Psoas muscle (tissue), 8 donors: ENCODE measurements around the gene AGPS. TPM values are rescaled to one million over a fixed set of nuclear protein-coding genes. Genes with fewer than 3 reads are reported as not detected.

Source experiments
- ATAC-seq, 4 donors: fragments of 200-7000 bp; cut with Tn5 transposase; one replicate each; pipeline ENCODE4 v1.9.1; 2020; ENCODE audit warnings: moderate library complexity in 3 of 4, mild to moderate bottlenecking in 2 of 4
- DNase-seq, 2 donors: peaks; one replicate each; pipeline ENCODE4 v3.0.0-alpha.2; 2020
- H3K27ac ChIP-seq: fragments of 200-600 bp; one replicate; pipeline ENCODE4 v1.8.0; 2022
- H3K27me3 ChIP-seq, 3 donors: fragments of 200-600 bp in 1 of 3; one replicate each; pipeline versions ENCODE4 v1.6.1 to v1.8.0; 2013 to 2022; ENCODE audit warnings: low read length in 2 of 3, mild to moderate bottlenecking in 2 of 3, moderate library complexity in 1 of 3; ENCODE audit not compliant: insufficient read depth in 3 of 3
- H3K36me3 ChIP-seq, 2 donors: fragments of 200-600 bp in 1 of 2; one replicate each; pipeline versions ENCODE4 v1.6.1 to v1.8.0; 2013 to 2022; ENCODE audit warnings: low read depth in 1 of 2, mild to moderate bottlenecking in 1 of 2, moderate library complexity in 1 of 2; ENCODE audit not compliant: insufficient read depth in 1 of 2
- H3K4me1 ChIP-seq: fragments of 200-600 bp; one replicate; pipeline ENCODE4 v1.8.0; 2022
- H3K4me3 ChIP-seq: fragments of 200-600 bp; one replicate; pipeline ENCODE4 v1.8.0; 2022; ENCODE audit warnings: mild to moderate bottlenecking
- H3K9me3 ChIP-seq: fragments of 200-600 bp; one replicate; pipeline ENCODE4 v1.8.0; 2022
- WGBS, 3 donors: extraction: QIAGEN DNeasy Blood & Tissue Kit; methylation state at CpG; one replicate each; pipeline versions ENCODE4 v1.1.6 to v1.1.7; 2013; 5-methylcytosine and 5-hydroxymethylcytosine counted together
- intact Hi-C, 2 donors: fragments of 100-400 bp; cut with DNase I; formaldehyde crosslinking; loops; one replicate each; pipeline versions ENCODE4 v1.11.0 to v1.14.2; 2022
- polyA plus RNA-seq, 3 donors: library from polyadenylated mRNA; stranded (reverse); fragments of 200-250 nt; gene quantifications; one replicate each; pipeline ENCODE4 v1.2.3, GENCODE V29; 2013
- total RNA-seq, 4 donors: library from RNA; stranded (reverse); fragmentation: NEBNext Ultra II Directional in 2 of 4; extraction: Animal tissue kit (Norgen Biotek cat#: 25700) in 2 of 4; gene quantifications; one replicate each; pipeline versions ENCODE4 v1.2.1 to v1.2.4, GENCODE V29; 2021 to 2023
- TF ChIP-seq, protein P1 (sequence below): fragments of 200-600 bp; IDR thresholded peaks from one replicate; pipeline ENCODE4 v1.8.0; 2022; ENCODE audit warnings: antibody characterized with exemption
- donor health status: healthy with polysubstance abuse.
- donor health status: DM: no; HTN: no; CAD: no; lungs with moderate emphysema.
- donor health status: Bipolar disorder and iron deficiency.
- donor health status: healthy.
- donor health status: DM: yes; HTN: yes; CAD: no.
- donor health status: DM: no; HTN: no; CAD: no.
- donor health status: DM: no; HTN: no; CAD: no.
- donor health status: DM: yes; HTN: yes; CAD: no.

The AGPS gene
- total and polyA plus RNA-seq, 7 donors = 7.8 to 32.2 (median 26.6) TPM

DNA sequence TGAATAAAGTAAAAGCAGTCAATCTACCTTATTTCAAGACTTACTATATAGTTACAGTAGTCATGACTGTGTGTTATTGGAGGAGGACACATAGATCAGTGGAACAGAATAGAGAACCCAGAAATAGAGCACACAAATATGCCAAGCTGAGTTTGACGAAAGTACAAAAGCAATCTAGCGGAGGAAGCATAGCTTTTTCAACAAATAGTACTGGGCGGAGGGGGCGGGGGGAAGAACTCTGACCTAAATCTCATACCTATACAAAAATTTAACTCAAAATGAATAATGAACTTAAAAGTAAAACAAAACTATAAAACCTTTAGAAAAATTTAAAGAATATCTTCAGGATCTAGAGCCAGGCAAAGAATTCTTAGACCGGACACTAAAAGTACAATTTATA lies 139.1 kb downstream of the AGPS start:
- no peak overlapping the region for H3K27ac ChIP-seq
- ATAC-seq (no peak), DNase-seq (no peak)
- peaks cover 0 to 2% of the 10 kb centered on the region in 2 donors for H3K36me3 ChIP-seq
- H3K4me1 ChIP-seq = no peaks in the 10 kb centered on the region
- H3K9me3 ChIP-seq = no peaks in the 10 kb centered on the region
- intact Hi-C loops = no loop called here
- TF ChIP-seq, protein P1, sequence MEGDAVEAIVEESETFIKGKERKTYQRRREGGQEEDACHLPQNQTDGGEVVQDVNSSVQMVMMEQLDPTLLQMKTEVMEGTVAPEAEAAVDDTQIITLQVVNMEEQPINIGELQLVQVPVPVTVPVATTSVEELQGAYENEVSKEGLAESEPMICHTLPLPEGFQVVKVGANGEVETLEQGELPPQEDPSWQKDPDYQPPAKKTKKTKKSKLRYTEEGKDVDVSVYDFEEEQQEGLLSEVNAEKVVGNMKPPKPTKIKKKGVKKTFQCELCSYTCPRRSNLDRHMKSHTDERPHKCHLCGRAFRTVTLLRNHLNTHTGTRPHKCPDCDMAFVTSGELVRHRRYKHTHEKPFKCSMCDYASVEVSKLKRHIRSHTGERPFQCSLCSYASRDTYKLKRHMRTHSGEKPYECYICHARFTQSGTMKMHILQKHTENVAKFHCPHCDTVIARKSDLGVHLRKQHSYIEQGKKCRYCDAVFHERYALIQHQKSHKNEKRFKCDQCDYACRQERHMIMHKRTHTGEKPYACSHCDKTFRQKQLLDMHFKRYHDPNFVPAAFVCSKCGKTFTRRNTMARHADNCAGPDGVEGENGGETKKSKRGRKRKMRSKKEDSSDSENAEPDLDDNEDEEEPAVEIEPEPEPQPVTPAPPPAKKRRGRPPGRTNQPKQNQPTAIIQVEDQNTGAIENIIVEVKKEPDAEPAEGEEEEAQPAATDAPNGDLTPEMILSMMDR = no peak
- H3K27me3 ChIP-seq = no peaks in the 10 kb centered on the region
- WGBS, 3 donors = 93 to 98% (median 96%) methylated on average over 5 of the region's 5 CpGs
- H3K4me3 ChIP-seq = no peak overlapping the region

DNA sequence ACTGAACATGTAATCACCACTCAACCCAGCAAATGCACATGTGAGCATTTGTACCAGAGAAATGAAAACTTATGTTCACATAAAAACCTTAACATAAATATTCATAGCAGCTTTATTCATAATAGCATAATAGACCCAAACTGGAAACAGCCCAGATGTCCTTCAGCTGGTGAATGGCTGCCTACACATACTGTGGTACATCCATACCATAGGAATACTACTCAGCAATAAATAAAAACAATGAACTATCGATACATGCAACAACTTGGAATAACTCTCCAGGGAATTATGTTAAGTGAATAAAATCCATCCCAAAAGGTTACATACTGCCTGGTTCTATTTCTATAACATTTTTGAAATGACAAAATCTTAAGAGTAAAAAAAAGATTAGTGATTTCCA lies 140.0 kb downstream of the AGPS start:
- no peaks in the 10 kb centered on the region for H3K4me1 ChIP-seq
- WGBS, 3 donors = 92 to 100% (median 93%) methylated on average over 1 of the region's 1 CpG
- no peak overlapping the region for H3K27ac ChIP-seq
- H3K4me3 ChIP-seq = no peak overlapping the region
- intact Hi-C loops = no loop called here
- no peak for DNase-seq
- TF ChIP-seq, protein P1 = no peak
- no peaks in the 10 kb centered on the region for H3K36me3 ChIP-seq
- no peaks in the 10 kb centered on the region for H3K9me3 ChIP-seq
- ATAC-seq = no peak
- no peaks in the 10 kb centered on the region for H3K27me3 ChIP-seq

DNA sequence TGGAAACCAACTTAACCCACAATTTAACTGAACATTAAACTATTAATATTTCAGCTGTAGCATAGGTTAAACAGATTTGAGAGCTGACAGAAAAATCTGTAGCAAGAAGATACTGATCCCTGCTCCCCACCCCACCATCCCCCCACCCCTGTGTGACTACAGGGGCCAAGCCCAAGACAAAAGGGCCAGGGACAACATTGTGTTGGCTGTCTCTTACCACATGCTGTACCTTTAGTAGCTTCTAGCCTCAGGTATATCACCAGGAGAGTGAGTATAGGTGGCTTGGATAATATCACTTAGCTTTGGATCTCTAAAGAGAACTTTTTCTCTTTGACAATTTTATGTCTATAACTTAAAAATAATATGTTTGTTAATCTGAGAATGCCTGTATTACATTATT lies 140.7 kb downstream of the AGPS start:
- H3K9me3 ChIP-seq = no peaks in the 10 kb centered on the region
- H3K4me3 ChIP-seq = no peak overlapping the region
- ATAC-seq (no peak), DNase-seq (no peak)
- intact Hi-C loops = no loop called here
- H3K4me1 ChIP-seq = no peaks in the 10 kb centered on the region
- TF ChIP-seq, protein P1 = no peak
- H3K27ac ChIP-seq = no peak overlapping the region
- H3K36me3 ChIP-seq = peaks cover 0 to under 1% of the 10 kb centered on the region in 2 donors
- H3K27me3 ChIP-seq = no peaks in the 10 kb centered on the region

DNA sequence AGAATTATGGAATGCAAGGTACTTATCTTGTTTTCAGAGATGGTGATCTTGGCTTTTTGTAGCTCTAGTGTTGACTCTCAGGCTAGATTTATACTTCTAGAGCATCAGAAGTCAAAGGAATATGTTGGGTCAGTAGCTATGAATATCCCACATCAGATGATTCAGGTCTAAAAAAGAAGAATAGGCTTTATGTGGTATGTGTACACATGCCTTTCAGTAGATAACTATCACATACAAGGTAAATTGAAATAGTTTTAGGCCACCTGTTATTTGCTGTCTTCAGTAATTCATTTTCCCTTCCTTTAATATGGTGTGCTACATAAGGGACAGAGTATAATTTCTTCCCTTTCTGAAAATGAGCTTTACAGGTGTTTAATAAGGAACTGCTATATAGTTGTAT lies 142.4 kb downstream of the AGPS start:
- Histone ChIP-seq H3K9me3 (no peaks in the 10 kb centered on the region), H3K36me3 (peaks cover 0 to 7% of the 10 kb centered on the region in 2 donors), H3K4me1 (no peaks in the 10 kb centered on the region), H3K27ac (no peak overlapping the region), H3K4me3 (no peak overlapping the region), H3K27me3 (no peaks in the 10 kb centered on the region)
- DNase-seq (no peak), ATAC-seq (no peak)
- TF ChIP-seq, protein P1 = no peak
- intact Hi-C loops = no loop called here

DNA sequence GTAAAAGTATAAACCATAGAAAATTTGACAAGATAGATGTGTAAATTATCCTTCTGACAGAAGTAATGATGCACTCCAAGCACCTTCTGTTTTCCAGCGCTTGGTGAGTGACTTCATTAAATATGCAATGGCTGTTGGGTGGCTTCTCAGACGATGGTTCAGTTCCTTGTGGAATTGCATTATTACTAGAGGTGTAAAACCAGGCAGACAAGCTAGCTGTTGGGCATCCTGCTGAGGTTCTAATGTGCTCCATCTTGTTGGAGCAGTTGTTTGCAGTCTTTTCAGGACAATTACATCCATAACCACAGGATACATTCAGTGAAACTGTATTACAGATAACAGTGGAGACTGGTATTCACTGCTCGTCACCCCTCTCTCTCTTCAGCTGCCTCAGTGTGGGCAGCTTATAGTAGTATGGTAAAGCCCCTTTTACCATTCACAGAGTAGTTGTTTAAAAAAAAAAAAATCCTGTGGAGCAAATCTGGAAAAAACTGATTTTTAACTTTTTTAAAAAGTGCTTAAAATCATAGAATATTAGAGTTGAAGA lies 143.5 kb downstream of the AGPS start:
- DNase-seq (no peak), ATAC-seq (no peak)
- Histone ChIP-seq H3K4me1 (no peaks in the 10 kb centered on the region), H3K36me3 (peaks cover 0 to 7% of the 10 kb centered on the region in 2 donors), H3K4me3 (no peak overlapping the region), H3K27me3 (no peaks in the 10 kb centered on the region), H3K9me3 (no peaks in the 10 kb centered on the region), H3K27ac (no peak overlapping the region)
- TF ChIP-seq, protein P1 = no peak
- intact Hi-C loops = no loop called here
- WGBS, 3 donors = 75 to 84% (median 83%) methylated on average over 3 of the region's 3 CpGs
